ENCODE data around the gene F13A1. TPM values are rescaled to one million over a fixed set of nuclear protein-coding genes. Genes with fewer than 3 reads are reported as not detected.

Gene F13A1
- total RNA-seq, 1 donor from 2014 or later = 2.8 TPM

- TF ChIP-seq CTCF (IDR thresholded peaks at IDR 0.05) = peak; percentile 8
- Mint-ChIP-seq H3K27ac (ENCODE audit: unreplicated experiment) (no peak overlapping the region), H3K4me3 (ENCODE audit: unreplicated experiment) (no peak overlapping the region), H3K27me3 (ENCODE audit: unreplicated experiment) (no peaks in the 10 kb centered on the region), H3K36me3 (ENCODE audit: unreplicated experiment) (no peaks in the 10 kb centered on the region), H3K9me3 (ENCODE audit: unreplicated experiment) (no peaks in the 10 kb centered on the region), H3K4me1 (ENCODE audit: unreplicated experiment) (peaks cover 1% of the 10 kb centered on the region)
- DNase-seq (ENCODE audit: extremely low spot score, unreplicated experiment) = no peak
These were observed 102.4 kb downstream of the F13A1 start for GRCh38 chr6:6217855-6218758.

- Mint-ChIP-seq H3K9me3 (ENCODE audit: unreplicated experiment) (peaks cover 12% of the 10 kb centered on the region), H3K36me3 (ENCODE audit: unreplicated experiment) (no peaks in the 10 kb centered on the region), H3K27me3 (ENCODE audit: unreplicated experiment) (no peaks in the 10 kb centered on the region), H3K4me3 (ENCODE audit: unreplicated experiment) (no peak overlapping the region), H3K27ac (ENCODE audit: unreplicated experiment) (no peak overlapping the region), H3K4me1 (ENCODE audit: unreplicated experiment) (no peaks in the 10 kb centered on the region)
- TF ChIP-seq CTCF (IDR thresholded peaks at IDR 0.05) = no peak
- DNase-seq (ENCODE audit: extremely low spot score, unreplicated experiment) = no peak
These were observed 109.5 kb downstream of the F13A1 start for GRCh38 chr6:6210994-6211393.

- no peak for TF ChIP-seq CTCF (IDR thresholded peaks at IDR 0.05)
- no peaks in the 10 kb centered on the region for H3K36me3 Mint-ChIP-seq (ENCODE audit: unreplicated experiment)
- no peaks in the 10 kb centered on the region for H3K4me1 Mint-ChIP-seq (ENCODE audit: unreplicated experiment)
- H3K27ac Mint-ChIP-seq (ENCODE audit: unreplicated experiment) = no peak overlapping the region
- no peak overlapping the region for H3K4me3 Mint-ChIP-seq (ENCODE audit: unreplicated experiment)
- DNase-seq (ENCODE audit: extremely low spot score, unreplicated experiment) = no peak
- no peaks in the 10 kb centered on the region for H3K27me3 Mint-ChIP-seq (ENCODE audit: unreplicated experiment)
- H3K9me3 Mint-ChIP-seq (ENCODE audit: unreplicated experiment) = peaks cover 7% of the 10 kb centered on the region
These were observed 117.6 kb downstream of the F13A1 start for GRCh38 chr6:6202886-6203285.

- TF ChIP-seq CTCF (IDR thresholded peaks at IDR 0.05) = no peak
- DNase-seq (ENCODE audit: extremely low spot score, unreplicated experiment) = no peak
- H3K4me3 Mint-ChIP-seq (ENCODE audit: unreplicated experiment) = no peak overlapping the region
- H3K27me3 Mint-ChIP-seq (ENCODE audit: unreplicated experiment) = no peaks in the 10 kb centered on the region
- no peaks in the 10 kb centered on the region for H3K36me3 Mint-ChIP-seq (ENCODE audit: unreplicated experiment)
- no peak overlapping the region for H3K27ac Mint-ChIP-seq (ENCODE audit: unreplicated experiment)
- no peaks in the 10 kb centered on the region for H3K4me1 Mint-ChIP-seq (ENCODE audit: unreplicated experiment)
- H3K9me3 Mint-ChIP-seq (ENCODE audit: unreplicated experiment) = peaks cover 3% of the 10 kb centered on the region
These were observed 119.3 kb downstream of the F13A1 start for GRCh38 chr6:6201200-6201599.

- no peak overlapping the region for H3K4me3 Mint-ChIP-seq (ENCODE audit: unreplicated experiment)
- H3K4me1 Mint-ChIP-seq (ENCODE audit: unreplicated experiment) = no peaks in the 10 kb centered on the region
- no peaks in the 10 kb centered on the region for H3K36me3 Mint-ChIP-seq (ENCODE audit: unreplicated experiment)
- H3K27me3 Mint-ChIP-seq (ENCODE audit: unreplicated experiment) = no peaks in the 10 kb centered on the region
- no peak for DNase-seq (ENCODE audit: extremely low spot score, unreplicated experiment)
- peaks cover 3% of the 10 kb centered on the region for H3K9me3 Mint-ChIP-seq (ENCODE audit: unreplicated experiment)
- no peak overlapping the region for H3K27ac Mint-ChIP-seq (ENCODE audit: unreplicated experiment)
- TF ChIP-seq CTCF (IDR thresholded peaks at IDR 0.05) = no peak
These were observed 120.8 kb downstream of the F13A1 start for GRCh38 chr6:6199678-6200077.

Data from osteocyte (in vitro differentiated cells).